Measurements from ENCODE around the gene KLK3.

Gene KLK3

DNA sequence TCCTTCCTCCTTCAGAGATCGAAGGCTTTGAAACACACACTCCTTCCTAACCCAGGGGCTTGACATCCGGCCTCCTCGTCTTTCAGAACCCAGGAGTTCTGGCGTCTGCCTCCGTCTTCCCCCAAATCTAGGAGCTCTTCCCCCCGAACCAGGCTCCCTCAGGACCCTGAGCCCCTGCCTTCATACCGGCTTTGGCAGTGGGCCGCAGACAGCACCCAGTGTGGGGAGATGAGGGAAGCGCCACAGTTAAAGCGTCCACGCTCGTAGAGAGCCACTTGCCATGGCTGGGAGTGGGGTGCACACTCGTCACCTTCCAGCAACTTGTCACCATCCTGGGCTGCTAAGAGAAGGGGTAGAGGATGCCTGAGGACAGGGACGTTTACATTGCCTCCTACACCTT, 27.2 kb upstream of the KLK3 start:
- Histone ChIP-seq H3K9me2 (replicated peaks; ENCODE audit: insufficient read depth, low read length) (no peaks in the 10 kb centered on the region), H3K36me3 (replicated peaks; ENCODE audit: insufficient read depth, low read length) (no peaks in the 10 kb centered on the region), H3K9me3 (replicated peaks; ENCODE audit: insufficient read depth, low read length) (no peaks in the 10 kb centered on the region), H3K4me2 (ENCODE audit: low read depth, low read length) (no peak overlapping the region), H3K79me2 (ENCODE audit: low read length) (no peaks in the 10 kb centered on the region), H2AFZ (ENCODE audit: low read length) (no peak overlapping the region), H3K9ac (ENCODE audit: low read length) (no peak overlapping the region), H3K27ac (ENCODE audit: low read length) (no peak overlapping the region), H3F3A (ENCODE audit: insufficient read depth, low read length) (no peaks in the 10 kb centered on the region), H4K20me1 (ENCODE audit: insufficient read depth, low read length) (no peaks in the 10 kb centered on the region), H3K4me3 (ENCODE audit: low read length) (no peak overlapping the region), H3K4me1 (ENCODE audit: low read length) (no peaks in the 10 kb centered on the region), H3K27me3 (replicated peaks; ENCODE audit: insufficient read depth, low read length) (peaks cover 87% of the 10 kb centered on the region)
- TF ChIP-seq EZH2 (optimal IDR thresholded peaks at IDR 0.05; ENCODE audit: low read depth, low read length) (no peak), EZH2phosphoT487 (IDR thresholded peaks at IDR 0.05; ENCODE audit: low read length) (no peak)
- TF ChIP-seq, protein P1, sequence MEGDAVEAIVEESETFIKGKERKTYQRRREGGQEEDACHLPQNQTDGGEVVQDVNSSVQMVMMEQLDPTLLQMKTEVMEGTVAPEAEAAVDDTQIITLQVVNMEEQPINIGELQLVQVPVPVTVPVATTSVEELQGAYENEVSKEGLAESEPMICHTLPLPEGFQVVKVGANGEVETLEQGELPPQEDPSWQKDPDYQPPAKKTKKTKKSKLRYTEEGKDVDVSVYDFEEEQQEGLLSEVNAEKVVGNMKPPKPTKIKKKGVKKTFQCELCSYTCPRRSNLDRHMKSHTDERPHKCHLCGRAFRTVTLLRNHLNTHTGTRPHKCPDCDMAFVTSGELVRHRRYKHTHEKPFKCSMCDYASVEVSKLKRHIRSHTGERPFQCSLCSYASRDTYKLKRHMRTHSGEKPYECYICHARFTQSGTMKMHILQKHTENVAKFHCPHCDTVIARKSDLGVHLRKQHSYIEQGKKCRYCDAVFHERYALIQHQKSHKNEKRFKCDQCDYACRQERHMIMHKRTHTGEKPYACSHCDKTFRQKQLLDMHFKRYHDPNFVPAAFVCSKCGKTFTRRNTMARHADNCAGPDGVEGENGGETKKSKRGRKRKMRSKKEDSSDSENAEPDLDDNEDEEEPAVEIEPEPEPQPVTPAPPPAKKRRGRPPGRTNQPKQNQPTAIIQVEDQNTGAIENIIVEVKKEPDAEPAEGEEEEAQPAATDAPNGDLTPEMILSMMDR (IDR thresholded peaks at IDR 0.05; ENCODE audit: low read length) = no peak
- DNase-seq = no peak

DNA sequence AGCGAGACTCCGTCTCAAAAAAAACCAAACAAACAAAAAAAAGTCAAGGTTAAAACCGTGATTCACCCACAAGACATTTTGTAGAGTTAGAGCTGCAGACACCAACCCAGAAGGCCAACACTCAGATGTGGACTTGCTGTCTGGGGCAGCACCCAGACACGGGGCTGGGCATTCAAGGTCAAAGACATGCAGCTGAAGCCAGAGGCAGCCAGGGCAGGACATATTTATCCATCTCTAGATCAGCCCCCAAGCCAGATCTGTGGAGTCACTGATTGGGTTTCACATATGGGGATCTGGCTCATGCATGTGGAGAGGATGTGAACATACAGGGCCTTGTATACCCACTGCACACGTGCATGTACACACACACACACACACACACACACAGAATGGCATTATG, 24.9 kb upstream of the KLK3 start:
- H3K27ac ChIP-seq (ENCODE audit: low read length) = no peak overlapping the region
- DNase-seq = no peak

DNA sequence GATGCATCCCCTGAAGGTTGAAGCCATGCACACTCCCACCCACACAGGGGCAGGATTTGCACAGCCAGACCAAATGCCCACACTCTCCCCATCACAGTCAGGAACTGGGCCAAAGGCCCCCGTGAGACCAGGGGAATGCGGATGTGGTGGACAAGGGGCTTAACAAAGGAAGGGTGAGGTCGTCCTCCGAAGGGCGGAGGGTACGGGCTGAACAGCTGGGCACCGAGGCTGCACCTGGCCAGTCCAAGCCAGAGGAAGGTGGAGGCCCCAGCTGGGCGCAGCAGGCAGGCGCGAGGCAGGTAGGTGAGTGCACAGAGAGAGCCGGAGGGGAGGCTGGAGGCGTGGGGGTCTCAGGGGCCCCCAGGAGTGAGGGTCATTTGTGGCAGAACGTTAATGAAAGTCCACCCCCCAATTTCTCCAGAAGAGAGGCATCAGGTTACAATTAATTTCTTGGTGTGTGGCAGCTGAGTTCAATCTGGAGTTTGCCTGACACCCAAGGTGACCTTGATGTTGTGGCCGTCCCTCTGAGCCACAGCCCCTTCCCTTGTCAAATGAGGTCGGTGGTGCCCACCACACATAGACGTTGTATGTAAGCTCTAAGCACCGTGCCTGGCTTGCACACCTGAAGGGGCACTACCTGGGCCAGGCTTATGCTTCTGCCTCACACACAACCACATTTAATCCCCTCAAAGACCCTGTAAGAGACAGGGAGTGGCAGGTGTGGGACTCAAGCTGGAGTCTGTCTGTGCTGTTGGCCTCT, 24.3 kb upstream of the KLK3 start:
- no peak overlapping the region for H3K9ac ChIP-seq (ENCODE audit: low read length)
- H3K4me1 ChIP-seq (ENCODE audit: low read length) = no peaks in the 10 kb centered on the region
- no peak overlapping the region for H3K4me3 ChIP-seq (ENCODE audit: low read length)
- no peaks in the 10 kb centered on the region for H3F3A ChIP-seq (ENCODE audit: insufficient read depth, low read length)
- peaks cover 83% of the 10 kb centered on the region for H3K27me3 ChIP-seq (replicated peaks; ENCODE audit: insufficient read depth, low read length)
- TF ChIP-seq, protein P1 (IDR thresholded peaks at IDR 0.05; ENCODE audit: low read length) = no peak
- TF ChIP-seq EZH2phosphoT487 (IDR thresholded peaks at IDR 0.05; ENCODE audit: low read length) (no peak), EZH2 (optimal IDR thresholded peaks at IDR 0.05; ENCODE audit: low read depth, low read length) (no peak)
- no peak overlapping the region for H3K4me2 ChIP-seq (ENCODE audit: low read depth, low read length)
- no peaks in the 10 kb centered on the region for H3K9me2 ChIP-seq (replicated peaks; ENCODE audit: insufficient read depth, low read length)
- no peaks in the 10 kb centered on the region for H3K36me3 ChIP-seq (replicated peaks; ENCODE audit: insufficient read depth, low read length)
- H3K9me3 ChIP-seq (replicated peaks; ENCODE audit: insufficient read depth, low read length) = no peaks in the 10 kb centered on the region
- DNase-seq = no peak
- no peaks in the 10 kb centered on the region for H3K79me2 ChIP-seq (ENCODE audit: low read length)
- H4K20me1 ChIP-seq (ENCODE audit: insufficient read depth, low read length) = no peaks in the 10 kb centered on the region
- H3K27ac ChIP-seq (ENCODE audit: low read length) = no peak overlapping the region
- no peak overlapping the region for H2AFZ ChIP-seq (ENCODE audit: low read length)

More for the DNA sequence above, 24.9 kb upstream of the KLK3 start:
- Histone ChIP-seq H3K4me3 (ENCODE audit: low read length) (no peak overlapping the region), H3K9me3 (replicated peaks; ENCODE audit: insufficient read depth, low read length) (no peaks in the 10 kb centered on the region), H3K4me1 (ENCODE audit: low read length) (no peaks in the 10 kb centered on the region), H3K4me2 (ENCODE audit: low read depth, low read length) (no peak overlapping the region), H3K9ac (ENCODE audit: low read length) (no peak overlapping the region), H3K79me2 (ENCODE audit: low read length) (no peaks in the 10 kb centered on the region), H3F3A (ENCODE audit: insufficient read depth, low read length) (no peaks in the 10 kb centered on the region), H3K27me3 (replicated peaks; ENCODE audit: insufficient read depth, low read length) (peaks cover 83% of the 10 kb centered on the region), H3K36me3 (replicated peaks; ENCODE audit: insufficient read depth, low read length) (no peaks in the 10 kb centered on the region), H4K20me1 (ENCODE audit: insufficient read depth, low read length) (no peaks in the 10 kb centered on the region), H2AFZ (ENCODE audit: low read length) (no peak overlapping the region), H3K9me2 (replicated peaks; ENCODE audit: insufficient read depth, low read length) (no peaks in the 10 kb centered on the region)
- TF ChIP-seq EZH2phosphoT487 (IDR thresholded peaks at IDR 0.05; ENCODE audit: low read length) (no peak), EZH2 (optimal IDR thresholded peaks at IDR 0.05; ENCODE audit: low read depth, low read length) (no peak)
- TF ChIP-seq, protein P1 (IDR thresholded peaks at IDR 0.05; ENCODE audit: low read length) = no peak
